Activated CD8-positive, alpha-beta memory T cell treated with anti-CD3 and anti-CD28 coated beads, Interleukin-2, amount 50 U/mL, for 4 hours (primary cell): ENCODE data around the gene B4GALT7.
"Not testable (repeated sequence)": the region's sequence is repeated elsewhere in the genome, so short reads cannot be mapped to it uniquely, and the experiment has no call there.

Source experiments
- DNase-seq: peaks from one replicate; pipeline ENCODE4 v3.0.0-alpha.2; 2020

Gene B4GALT7

DNA sequence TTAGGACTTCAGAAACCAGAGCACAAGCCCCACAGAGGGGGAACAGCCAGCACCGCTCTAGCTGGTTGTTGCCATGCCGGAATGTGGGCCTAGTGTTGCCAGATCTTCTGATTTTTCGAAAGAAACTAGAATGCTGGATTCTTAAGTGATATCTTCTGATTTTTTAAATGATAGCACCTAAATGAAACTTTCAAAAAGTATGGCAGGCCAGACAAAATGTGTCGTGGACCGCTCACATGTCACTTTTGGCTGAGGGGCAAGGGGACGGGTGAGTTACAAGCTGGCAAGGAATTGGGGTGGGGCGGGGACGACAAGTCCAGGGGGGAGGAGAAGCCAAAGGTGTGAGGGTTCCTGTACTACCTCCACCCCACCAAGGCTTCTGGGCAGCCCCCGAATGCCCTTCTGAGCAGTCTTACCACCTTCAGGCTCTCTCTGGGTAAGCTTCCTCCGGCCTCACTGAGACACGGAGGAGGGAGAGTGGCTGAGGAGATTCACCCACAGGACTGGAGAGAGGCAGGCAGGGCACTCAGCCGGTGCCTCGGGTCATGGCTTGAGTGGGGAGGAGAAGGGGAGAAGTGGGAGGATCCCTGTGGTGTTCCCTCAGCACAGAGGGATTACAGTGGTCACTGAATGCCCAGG lies 10.3 kb downstream of the B4GALT7 start:
- no peak for DNase-seq

DNA sequence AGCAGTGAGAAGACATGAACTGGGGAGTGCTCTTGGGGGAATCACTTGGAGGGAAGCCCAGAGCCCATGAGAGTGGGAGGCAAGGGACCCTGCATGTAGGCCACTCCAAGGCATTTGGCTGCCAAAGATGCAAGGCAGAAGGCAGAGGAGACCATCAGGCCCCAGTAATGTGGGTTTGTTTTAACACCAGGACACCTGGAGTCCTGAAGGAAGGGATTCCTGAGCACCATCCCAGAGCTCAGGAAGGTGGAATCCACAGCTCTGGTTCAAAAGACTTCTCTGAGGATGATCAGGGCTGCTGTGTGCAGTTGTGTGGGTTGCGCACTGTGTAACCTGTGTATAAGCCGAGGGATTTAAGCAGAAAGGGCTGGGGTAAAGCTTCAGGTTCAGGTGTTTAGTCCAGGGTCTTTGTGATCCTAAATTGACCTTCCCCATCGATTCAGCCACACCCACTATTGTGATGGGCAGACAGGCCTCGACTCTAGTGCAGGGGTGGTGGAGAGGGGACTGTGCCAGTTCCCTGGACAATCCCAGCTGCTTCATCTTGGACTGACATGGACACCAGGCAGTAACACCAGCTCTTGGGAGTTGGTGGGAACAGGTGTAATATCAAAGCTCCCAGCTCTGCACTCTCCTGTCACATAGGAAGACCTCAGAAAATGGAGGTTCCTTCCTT lies 11.0 kb downstream of the B4GALT7 start:
- DNase-seq, result no peak

DNA sequence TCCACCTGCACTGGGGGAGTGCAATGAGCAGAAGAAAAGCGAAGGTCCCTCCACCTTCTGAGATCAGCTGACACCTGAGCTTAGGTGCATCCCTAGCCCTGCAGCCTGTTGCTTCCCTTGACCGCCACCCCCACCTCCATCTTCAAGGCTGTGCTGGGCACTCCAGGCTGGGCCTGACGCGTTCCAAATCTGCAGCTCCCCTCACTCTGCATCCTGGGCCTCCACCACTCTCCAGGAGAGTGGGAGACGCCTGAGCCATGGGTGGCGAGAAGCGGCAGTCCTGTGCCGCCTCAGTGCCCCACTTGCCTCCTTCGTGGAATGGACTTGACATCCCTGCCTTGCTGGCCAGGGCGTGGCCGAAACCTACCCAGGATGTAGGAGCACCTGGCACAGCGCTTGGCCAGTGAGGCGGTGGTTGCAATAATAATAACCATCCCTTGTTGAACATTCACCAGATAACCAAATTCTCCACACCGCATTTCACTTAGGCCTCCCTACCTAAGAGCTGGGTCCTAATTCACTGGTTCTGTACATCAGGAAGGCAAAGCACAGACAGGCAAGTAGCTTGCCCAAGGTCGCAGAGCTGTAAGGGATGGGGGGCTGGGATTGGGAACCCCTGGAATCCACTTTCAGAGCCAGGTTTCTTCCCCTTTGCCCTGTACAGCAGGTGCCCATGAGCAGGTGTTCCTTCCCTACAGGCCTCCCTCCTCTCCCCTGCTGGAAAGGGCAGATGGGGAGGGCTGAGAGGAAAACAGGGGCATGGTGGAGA lies 11.7 kb downstream of the B4GALT7 start:
- DNase-seq, result no peak

DNA sequence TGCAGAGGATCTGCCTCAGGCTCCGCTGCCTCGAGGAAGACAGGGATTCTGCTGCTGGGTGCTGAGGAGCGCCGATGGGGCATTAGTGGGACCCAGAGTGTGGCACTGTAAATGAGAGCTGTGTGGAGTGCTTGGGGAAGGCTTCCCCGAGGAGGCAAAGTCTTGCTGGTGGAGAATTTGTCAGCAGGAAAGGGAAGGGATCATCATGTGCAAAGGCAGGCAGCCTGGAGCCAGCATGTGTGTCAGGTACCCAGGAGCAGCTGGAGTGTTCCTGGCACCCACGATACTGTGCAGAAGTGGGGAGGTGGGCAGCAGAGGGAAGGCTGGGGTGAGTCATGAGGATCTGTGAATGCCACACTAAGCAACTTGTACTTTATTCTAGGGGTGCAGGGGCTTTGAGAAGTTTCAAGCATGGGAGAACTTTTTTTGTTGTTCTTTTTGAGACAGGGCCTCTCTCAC lies 12.3 kb downstream of the B4GALT7 start:
- no peak for DNase-seq

DNA sequence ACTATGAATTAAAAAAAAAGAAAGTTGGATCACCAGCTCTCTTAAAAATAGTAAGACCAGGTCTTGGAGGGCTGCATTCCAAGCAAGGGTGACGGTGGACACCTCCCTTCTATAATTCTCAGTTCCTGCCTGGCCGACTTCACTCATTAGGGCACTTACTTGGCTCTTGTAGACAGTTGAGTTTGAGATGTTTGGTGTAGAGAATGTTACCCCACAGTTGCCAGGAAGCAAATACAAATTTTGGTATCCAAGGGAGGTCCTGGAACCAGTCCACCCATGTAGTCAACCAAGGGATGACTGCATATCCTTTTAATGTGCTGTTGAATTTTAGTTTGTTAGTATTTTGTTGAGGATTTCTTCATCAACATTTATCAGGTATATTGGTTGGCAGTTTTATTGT lies 20.6 kb downstream of the B4GALT7 start:
- no peak for DNase-seq

DNA sequence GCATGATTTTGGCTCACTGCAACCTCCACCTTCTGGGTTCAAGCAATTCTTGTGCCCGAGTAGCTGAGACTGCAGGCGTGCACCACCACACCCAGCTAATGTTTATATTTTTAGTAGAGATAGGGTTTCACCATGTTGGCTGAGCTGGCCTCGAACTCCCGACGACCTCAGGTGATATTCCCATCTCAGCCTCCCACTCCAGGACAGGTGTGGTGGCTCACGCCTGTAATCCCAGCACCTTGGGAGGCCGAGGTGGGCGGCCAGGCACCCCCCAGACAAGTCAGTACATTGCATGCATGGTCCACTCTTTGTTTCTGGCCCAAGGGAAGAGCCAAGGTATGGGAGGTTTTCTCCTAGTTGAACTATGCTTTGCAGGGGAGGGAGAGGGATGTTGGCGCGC lies 24.2 kb downstream of the B4GALT7 start:
- DNase-seq, result not testable (repeated sequence)

DNA sequence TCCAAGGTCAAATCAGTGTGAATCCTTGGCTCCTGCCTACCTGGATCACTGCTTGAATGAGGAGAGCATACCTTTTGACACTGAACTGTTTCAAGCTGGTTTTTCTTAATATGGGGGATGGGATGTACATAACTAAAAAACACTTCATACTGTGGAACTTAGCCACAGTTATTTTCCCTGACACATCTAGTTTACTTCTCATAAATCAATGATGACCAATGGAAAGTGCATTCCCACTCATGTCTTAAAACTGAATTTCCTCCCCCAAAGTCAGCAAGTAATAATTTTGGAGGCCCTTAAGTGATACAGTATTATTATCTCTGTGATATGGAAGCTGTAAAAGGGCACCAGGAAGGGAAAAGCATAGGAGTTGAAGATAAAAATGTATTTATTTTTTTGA lies 30.3 kb downstream of the B4GALT7 start:
- DNase-seq, result not testable (repeated sequence)

DNA sequence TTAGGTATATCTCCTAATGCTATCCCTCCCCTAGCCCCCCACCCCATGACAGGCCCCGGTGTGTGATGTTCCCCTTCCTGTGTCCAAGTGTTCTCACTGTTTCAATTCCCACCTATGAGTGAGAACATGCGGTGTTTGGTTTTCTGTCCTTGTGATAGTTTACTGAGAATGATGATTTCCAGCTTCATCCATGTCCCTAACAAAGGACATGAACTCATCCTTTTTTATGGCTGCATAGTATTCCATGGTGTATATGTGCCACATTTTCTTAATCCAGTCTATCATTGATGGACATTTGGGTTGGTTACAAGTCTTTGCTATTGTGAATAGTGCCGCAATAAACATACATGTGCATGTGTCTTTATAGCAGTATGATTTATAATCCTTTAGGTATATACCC lies 35.0 kb downstream of the B4GALT7 start:
- DNase-seq, result not testable (repeated sequence)

DNA sequence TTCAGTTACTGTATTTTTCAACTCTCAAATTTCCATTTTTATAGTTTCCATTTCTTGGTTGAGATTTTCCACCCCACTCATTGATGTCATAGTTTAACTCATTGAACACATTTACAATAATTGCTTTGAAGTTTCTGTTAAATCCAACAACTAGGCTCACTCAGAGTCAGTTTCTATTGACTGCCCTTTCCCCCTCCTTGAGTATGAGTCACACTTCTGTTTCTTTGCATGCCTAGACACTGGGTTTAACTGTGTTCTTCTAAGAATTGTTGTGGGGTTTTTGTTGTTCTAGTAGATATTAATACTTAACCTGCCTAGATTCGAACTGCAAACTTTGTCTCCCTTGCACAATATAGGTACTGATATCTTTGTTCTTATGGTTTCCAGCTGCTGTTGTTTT lies 45.5 kb downstream of the B4GALT7 start:
- not testable (repeated sequence) for DNase-seq

DNA sequence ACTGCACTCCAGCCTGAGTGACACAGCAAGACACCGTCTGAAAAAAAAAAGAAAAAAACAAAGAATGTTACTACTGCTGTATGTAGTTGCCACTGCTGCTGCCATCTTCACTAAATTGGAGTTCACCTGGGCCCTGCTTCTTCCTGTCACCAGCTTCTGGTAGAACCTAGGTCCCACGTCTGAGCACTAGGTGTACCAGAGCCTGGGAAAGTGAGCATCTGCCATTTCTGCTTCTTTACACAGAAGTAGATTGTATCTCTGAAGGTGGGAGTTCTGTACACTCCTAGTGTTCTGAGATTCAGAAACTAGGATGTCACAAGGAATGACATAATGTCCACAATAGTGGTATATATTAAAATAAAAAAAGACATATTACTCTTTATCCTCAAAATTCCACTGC lies 51.3 kb downstream of the B4GALT7 start:
- not testable (repeated sequence) for DNase-seq

DNA sequence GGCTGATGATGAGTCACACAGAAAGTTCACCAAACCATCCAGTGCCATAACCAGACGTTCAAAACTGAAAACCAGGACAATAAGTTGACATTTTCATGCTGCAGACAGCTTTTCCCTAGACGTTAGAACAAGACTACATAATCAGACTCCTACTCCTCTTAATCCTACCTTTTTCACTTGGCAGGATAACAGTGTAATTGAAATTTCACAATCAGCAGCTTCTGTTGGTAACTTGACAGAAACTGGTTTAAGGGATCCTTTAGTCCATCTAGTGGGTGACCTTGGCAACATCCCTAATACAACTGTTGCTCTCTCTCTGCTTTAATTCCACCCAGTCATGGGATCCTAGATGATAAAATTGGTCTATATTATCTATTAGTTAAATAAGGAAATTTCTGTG lies 57.9 kb downstream of the B4GALT7 start:
- not testable (repeated sequence) for DNase-seq

DNA sequence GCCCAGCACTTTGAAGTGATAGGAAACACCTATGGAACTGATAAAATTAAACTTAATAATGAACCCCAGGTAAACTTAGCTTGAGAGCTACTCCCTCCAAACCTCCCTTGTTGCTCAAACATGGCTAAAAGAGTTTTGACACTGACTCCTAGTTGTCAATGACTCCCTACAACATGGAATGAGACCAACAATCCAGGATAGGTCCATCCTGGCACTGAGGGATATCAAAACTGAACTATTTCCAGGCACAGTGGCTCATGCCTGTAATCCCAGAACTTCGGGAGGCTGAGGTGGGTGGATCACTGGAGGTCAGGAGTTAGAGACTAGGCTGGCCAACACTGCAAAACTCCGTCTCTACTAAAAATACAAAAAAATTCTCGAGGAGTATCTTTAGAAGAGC lies 58.6 kb downstream of the B4GALT7 start:
- DNase-seq, result not testable (repeated sequence)
